ENCODE data around the gene ZBTB20.

Gene ZBTB20

DNA sequence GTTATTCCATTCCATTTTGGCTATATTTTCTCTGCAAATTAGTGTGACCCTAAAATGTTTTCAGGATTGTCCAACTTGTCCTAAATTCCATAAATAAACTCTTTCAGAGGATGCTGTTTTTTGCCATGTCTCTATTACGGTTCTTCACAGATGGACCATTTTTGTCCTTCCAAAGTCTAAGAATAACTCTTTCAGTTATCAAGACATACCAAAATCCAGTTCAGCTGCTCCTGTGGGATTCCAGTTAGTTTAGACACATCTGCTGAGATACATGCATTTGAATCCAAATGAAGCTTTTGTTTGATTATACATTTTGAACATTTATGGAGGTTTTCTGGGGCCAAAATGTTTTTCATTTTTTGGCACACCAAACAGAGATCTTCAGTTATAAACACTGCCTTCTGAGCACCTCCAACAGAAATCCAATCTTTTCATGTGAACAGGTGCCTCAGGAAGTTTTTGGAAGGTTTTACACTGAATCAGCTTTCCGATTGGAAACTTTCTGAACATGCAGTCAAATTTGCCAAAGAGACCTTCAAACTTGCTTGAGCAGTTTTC is 772.6 kb downstream of the ZBTB20 start:
- Histone ChIP-seq H3K4me1 (ENCODE audit: insufficient read depth, low read length) (peaks cover 15% of the 10 kb centered on the region; the same call in 1 of the 2 replicates), H3K9me3 (ENCODE audit: control insufficient read depth, insufficient read depth, low read length) (no peaks in the 10 kb centered on the region; the same call in 1 of the 2 replicates), H3K36me3 (ENCODE audit: insufficient read depth, low read length) (no peaks in the 10 kb centered on the region), H3K9ac (ENCODE audit: low read depth, low read length) (no peak overlapping the region)

DNA sequence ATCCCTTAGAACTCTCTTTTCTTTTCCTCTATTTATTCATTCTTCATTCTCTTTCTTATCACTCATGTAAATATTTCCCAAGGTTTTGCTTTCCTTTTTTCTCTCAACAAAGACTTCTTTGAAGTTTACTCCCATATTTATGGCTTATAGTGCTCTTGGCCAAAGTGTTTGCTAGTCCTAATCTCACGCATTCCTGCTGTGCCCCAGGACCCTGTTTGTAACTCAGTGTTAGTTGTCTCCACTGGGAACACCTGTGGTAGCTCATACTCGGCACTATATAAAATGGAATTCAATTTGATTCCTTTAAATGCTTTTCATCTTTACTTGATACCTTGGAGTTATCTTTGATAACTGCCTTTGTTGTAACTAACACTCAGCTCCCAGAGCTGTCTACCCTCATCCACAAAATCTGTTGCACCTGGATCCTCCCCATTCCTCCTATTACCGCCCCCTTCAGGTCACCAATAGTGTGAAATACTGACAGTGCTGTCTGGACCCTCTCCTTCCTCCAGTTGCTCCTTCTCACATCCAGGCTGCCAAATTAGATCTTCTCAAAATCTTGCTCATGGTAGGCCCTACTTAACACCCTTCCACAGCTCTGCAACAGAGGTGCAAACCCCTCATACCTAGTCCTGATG is 776.4 kb downstream of the ZBTB20 start:
- H3K9ac ChIP-seq (ENCODE audit: low read depth, low read length): no peak overlapping the region
- no peaks in the 10 kb centered on the region for H3K36me3 ChIP-seq (ENCODE audit: insufficient read depth, low read length)
- no peaks in the 10 kb centered on the region for H3K9me3 ChIP-seq (ENCODE audit: control insufficient read depth, insufficient read depth, low read length)
- peaks cover 2% of the 10 kb centered on the region; the same call in 1 of the 2 replicates for H3K4me1 ChIP-seq (ENCODE audit: insufficient read depth, low read length)

- H3K4me1 ChIP-seq (ENCODE audit: insufficient read depth, low read length): no peaks in the 10 kb centered on the region
- no peak overlapping the region for H3K9ac ChIP-seq (ENCODE audit: low read depth, low read length)
- no peaks in the 10 kb centered on the region for H3K9me3 ChIP-seq (ENCODE audit: control insufficient read depth, insufficient read depth, low read length)
- no peaks in the 10 kb centered on the region for H3K36me3 ChIP-seq (ENCODE audit: insufficient read depth, low read length)
Observed at GRCh38 chr3:114365909-114366308, 781.2 kb downstream of the ZBTB20 start.

- no peaks in the 10 kb centered on the region for H3K4me1 ChIP-seq (ENCODE audit: insufficient read depth, low read length)
- no peaks in the 10 kb centered on the region for H3K36me3 ChIP-seq (ENCODE audit: insufficient read depth, low read length)
- H3K9me3 ChIP-seq (ENCODE audit: control insufficient read depth, insufficient read depth, low read length): no peaks in the 10 kb centered on the region
- H3K9ac ChIP-seq (ENCODE audit: low read depth, low read length): no peak overlapping the region
Observed at GRCh38 chr3:114364806-114365654, 782.1 kb downstream of the ZBTB20 start.

- H3K36me3 ChIP-seq (ENCODE audit: insufficient read depth, low read length): no peaks in the 10 kb centered on the region
- H3K9me3 ChIP-seq (ENCODE audit: control insufficient read depth, insufficient read depth, low read length): no peaks in the 10 kb centered on the region
- H3K4me1 ChIP-seq (ENCODE audit: insufficient read depth, low read length): no peaks in the 10 kb centered on the region
- H3K9ac ChIP-seq (ENCODE audit: low read depth, low read length): no peak overlapping the region
Observed at GRCh38 chr3:114363554-114364202, 783.4 kb downstream of the ZBTB20 start.

DNA sequence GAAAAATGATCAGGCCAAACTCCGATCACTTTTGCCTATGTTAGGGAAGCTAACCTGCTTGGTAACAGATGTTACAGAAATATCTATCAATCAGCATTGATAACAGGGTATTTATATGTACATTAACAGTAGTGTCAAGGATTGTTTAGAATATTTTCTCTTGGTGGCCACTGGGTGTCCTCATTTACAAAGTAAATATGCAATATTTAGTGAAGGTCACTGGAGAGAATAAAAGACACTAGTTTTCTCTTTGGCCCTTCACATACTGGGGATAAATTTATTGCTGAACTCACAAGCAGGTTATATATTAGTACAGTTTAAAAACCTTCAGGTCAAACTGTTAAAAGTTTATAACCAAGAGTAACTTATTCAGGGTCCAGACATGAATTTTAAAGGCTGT is 784.3 kb downstream of the ZBTB20 start:
- Histone ChIP-seq H3K9ac (ENCODE audit: low read depth, low read length) (no peak overlapping the region), H3K36me3 (ENCODE audit: insufficient read depth, low read length) (no peaks in the 10 kb centered on the region), H3K9me3 (ENCODE audit: control insufficient read depth, insufficient read depth, low read length) (no peaks in the 10 kb centered on the region), H3K4me1 (ENCODE audit: insufficient read depth, low read length) (peaks cover 5% of the 10 kb centered on the region; the same call in 1 of the 2 replicates)

DNA sequence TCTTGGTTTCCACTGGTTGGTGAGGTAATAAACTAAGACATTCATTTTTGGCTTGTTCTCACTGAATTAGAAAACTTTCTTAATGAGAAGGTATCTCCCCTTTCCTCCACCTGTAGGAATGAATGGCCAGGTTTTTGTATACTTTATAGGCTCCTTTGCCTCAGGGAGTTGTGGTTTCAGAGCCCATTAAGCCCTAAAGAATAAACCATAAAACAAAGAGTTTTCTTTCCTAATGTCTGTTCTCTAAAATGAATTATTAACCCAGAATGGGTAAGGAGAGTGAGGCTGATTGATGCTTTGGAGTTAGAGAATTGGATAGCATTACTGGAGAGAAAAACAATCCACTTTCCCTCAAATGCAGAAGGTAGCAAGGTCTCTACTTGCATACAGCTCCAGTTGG is 785.7 kb downstream of the ZBTB20 start:
- H3K4me1 ChIP-seq (ENCODE audit: insufficient read depth, low read length): peaks cover 12% of the 10 kb centered on the region
- no peaks in the 10 kb centered on the region for H3K36me3 ChIP-seq (ENCODE audit: insufficient read depth, low read length)
- no peak overlapping the region for H3K9ac ChIP-seq (ENCODE audit: low read depth, low read length)
- H3K9me3 ChIP-seq (ENCODE audit: control insufficient read depth, insufficient read depth, low read length): no peaks in the 10 kb centered on the region

GRCh38 chr3:114356525-114356924 is 790.6 kb downstream of the ZBTB20 start:
- Histone ChIP-seq H3K9ac (ENCODE audit: low read depth, low read length) (no peak overlapping the region), H3K36me3 (ENCODE audit: insufficient read depth, low read length) (no peaks in the 10 kb centered on the region), H3K4me1 (ENCODE audit: insufficient read depth, low read length) (peaks cover 25% of the 10 kb centered on the region), H3K9me3 (ENCODE audit: control insufficient read depth, insufficient read depth, low read length) (no peaks in the 10 kb centered on the region)

- Histone ChIP-seq H3K36me3 (ENCODE audit: insufficient read depth, low read length) (no peaks in the 10 kb centered on the region), H3K4me1 (ENCODE audit: insufficient read depth, low read length) (peaks cover 25% of the 10 kb centered on the region), H3K9ac (ENCODE audit: low read depth, low read length) (no peak overlapping the region), H3K9me3 (ENCODE audit: control insufficient read depth, insufficient read depth, low read length) (no peaks in the 10 kb centered on the region)
Observed at GRCh38 chr3:114356066-114356465, 791.0 kb downstream of the ZBTB20 start.

GRCh38 chr3:114355653-114356052 is 791.4 kb downstream of the ZBTB20 start:
- no peaks in the 10 kb centered on the region for H3K9me3 ChIP-seq (ENCODE audit: control insufficient read depth, insufficient read depth, low read length)
- no peak overlapping the region; the same call in 1 of the 2 replicates for H3K9ac ChIP-seq (ENCODE audit: low read depth, low read length)
- H3K36me3 ChIP-seq (ENCODE audit: insufficient read depth, low read length): no peaks in the 10 kb centered on the region
- peaks cover 25% of the 10 kb centered on the region for H3K4me1 ChIP-seq (ENCODE audit: insufficient read depth, low read length)

DNA sequence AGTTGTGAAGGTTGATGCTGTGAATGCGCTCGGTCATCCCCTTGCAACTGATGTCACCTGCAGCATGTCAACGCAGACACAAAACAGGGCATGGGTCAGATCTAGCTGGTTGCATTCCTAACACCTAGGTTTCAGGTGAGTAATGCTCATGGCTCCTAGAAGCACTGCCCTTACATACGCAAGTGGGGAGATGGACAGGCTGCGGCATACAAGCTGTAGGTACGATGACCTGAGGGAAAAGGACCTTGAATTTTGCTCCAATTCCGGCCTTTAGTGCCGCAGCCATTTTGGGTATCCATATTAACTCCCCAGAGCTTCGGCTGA is 795.3 kb downstream of the ZBTB20 start:
- peaks cover 17% of the 10 kb centered on the region for H3K4me1 ChIP-seq (ENCODE audit: insufficient read depth, low read length)
- no peaks in the 10 kb centered on the region for H3K9me3 ChIP-seq (ENCODE audit: control insufficient read depth, insufficient read depth, low read length)
- no peak overlapping the region for H3K9ac ChIP-seq (ENCODE audit: low read depth, low read length)
- H3K36me3 ChIP-seq (ENCODE audit: insufficient read depth, low read length): no peaks in the 10 kb centered on the region

- H3K36me3 ChIP-seq (ENCODE audit: insufficient read depth, low read length): no peaks in the 10 kb centered on the region
- H3K9ac ChIP-seq (ENCODE audit: low read depth, low read length): no peak overlapping the region
- no peaks in the 10 kb centered on the region for H3K9me3 ChIP-seq (ENCODE audit: control insufficient read depth, insufficient read depth, low read length)
- peaks cover 11% of the 10 kb centered on the region for H3K4me1 ChIP-seq (ENCODE audit: insufficient read depth, low read length)
Observed at GRCh38 chr3:114351123-114351821, 795.8 kb downstream of the ZBTB20 start.

DNA sequence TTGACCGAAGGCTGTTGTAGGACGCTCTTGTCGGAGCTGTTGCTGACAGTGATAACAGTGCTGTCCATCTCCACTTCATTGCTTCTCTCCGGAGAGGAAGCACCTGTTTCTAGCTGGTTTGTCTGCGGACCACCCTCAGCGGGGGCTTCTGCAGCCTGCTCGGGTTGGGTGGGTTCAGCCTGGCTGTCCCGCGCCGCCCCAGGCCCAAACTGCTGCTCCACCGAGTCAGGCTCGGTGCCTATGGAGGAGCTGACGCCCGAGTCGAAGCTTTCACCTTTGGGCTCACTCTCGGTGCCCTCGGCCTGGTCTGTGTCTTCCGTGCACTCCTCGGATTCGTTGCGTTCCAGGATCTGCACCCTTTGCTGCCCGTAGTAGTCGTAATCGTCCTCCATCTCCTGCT is 796.4 kb downstream of the ZBTB20 start:
- H3K4me1 ChIP-seq (ENCODE audit: insufficient read depth, low read length): peaks cover 7% of the 10 kb centered on the region
- H3K36me3 ChIP-seq (ENCODE audit: insufficient read depth, low read length): no peaks in the 10 kb centered on the region
- no peak overlapping the region for H3K9ac ChIP-seq (ENCODE audit: low read depth, low read length)

DNA sequence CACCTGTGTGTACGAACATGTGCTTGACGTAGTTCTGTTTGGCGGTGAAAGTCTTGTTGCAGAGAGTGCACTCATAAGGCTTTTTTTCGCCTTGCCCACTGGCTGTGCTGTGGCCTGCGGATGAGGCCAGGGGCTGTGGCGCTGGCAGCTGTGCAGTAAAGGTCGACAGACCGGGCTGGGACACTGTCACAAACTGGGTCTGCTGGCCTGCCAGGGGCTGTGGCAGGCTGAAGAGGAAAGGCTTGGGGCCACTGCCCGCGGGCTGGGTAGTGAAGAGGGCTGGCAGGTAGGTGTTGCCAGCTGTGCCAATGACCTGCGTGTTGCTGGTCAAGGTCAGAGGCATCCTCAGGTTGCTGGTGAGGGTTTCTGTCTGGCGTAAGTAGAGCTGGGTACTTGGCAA is 796.8 kb downstream of the ZBTB20 start:
- Histone ChIP-seq H3K36me3 (ENCODE audit: insufficient read depth, low read length) (no peaks in the 10 kb centered on the region), H3K9me3 (ENCODE audit: control insufficient read depth, insufficient read depth, low read length) (no peaks in the 10 kb centered on the region), H3K9ac (ENCODE audit: low read depth, low read length) (no peak overlapping the region), H3K4me1 (ENCODE audit: insufficient read depth, low read length) (peaks cover 3% of the 10 kb centered on the region)

More for the DNA sequence above, 796.4 kb downstream of the ZBTB20 start:
- no peaks in the 10 kb centered on the region for H3K9me3 ChIP-seq (ENCODE audit: control insufficient read depth, insufficient read depth, low read length)

Measured in ES-I3 (cell line).